Lung (tissue), 13 donors: ENCODE results near the gene GABPB2. TPM values are rescaled to one million over a fixed set of nuclear protein-coding genes. Genes with fewer than 3 reads are reported as not detected.
A peak's percentile ranks its signal among the peaks of the same experiment; 100 is the strongest.

Experiments used
- ATAC-seq: fragments of 200-7000 bp; cut with Tn5 transposase; one replicate; pipeline ENCODE4 v1.9.1; 2020; ENCODE audit warnings: moderate number of reproducible peaks; ENCODE audit not compliant: insufficient read depth, low FRiP score
- DNase-seq, 3 donors: peaks; one replicate each; pipeline ENCODE4 v3.0.0-alpha.2; 2013 to 2017
- H3K27ac ChIP-seq, 2 donors: one replicate each; pipeline ENCODE4 v1.5.1; 2013; ENCODE audit warnings: mild to moderate bottlenecking in 2 of 2, moderate library complexity in 2 of 2, control low read depth in 1 of 2, inconsistent platforms in 1 of 2, low read depth in 1 of 2, low read length in 1 of 2
- H3K27me3 ChIP-seq, 3 donors: one replicate each; pipeline ENCODE4 v1.5.1; 2013; ENCODE audit warnings: low read length in 2 of 3; ENCODE audit not compliant: control insufficient read depth in 3 of 3, insufficient read depth in 3 of 3
- H3K36me3 ChIP-seq, 4 donors: one replicate each; pipeline ENCODE4 v1.5.1; 2013; ENCODE audit warnings: low read length in 4 of 4, mild to moderate bottlenecking in 1 of 4, moderate library complexity in 1 of 4; ENCODE audit not compliant: control insufficient read depth in 4 of 4, insufficient read depth in 4 of 4
- H3K4me1 ChIP-seq, 5 donors: one replicate each; pipeline ENCODE4 v1.5.1; 2013; ENCODE audit warnings: low read length in 5 of 5, mild to moderate bottlenecking in 2 of 5, moderate library complexity in 1 of 5; ENCODE audit not compliant: control insufficient read depth in 5 of 5, insufficient read depth in 5 of 5
- H3K4me3 ChIP-seq: one replicate; pipeline ENCODE4 v1.5.1; 2013; ENCODE audit warnings: mild to moderate bottlenecking, control low read depth, moderate library complexity
- H3K9ac ChIP-seq, 2 donors: one replicate each; pipeline ENCODE4 v1.5.1; 2013; ENCODE audit warnings: low read length in 2 of 2, control low read depth in 1 of 2; ENCODE audit not compliant: insufficient read depth in 1 of 2
- H3K9me3 ChIP-seq, 4 donors: one replicate each; pipeline ENCODE4 v1.5.1; 2013; ENCODE audit warnings: low read length in 3 of 4, mild to moderate bottlenecking in 1 of 4, moderate library complexity in 1 of 4; ENCODE audit not compliant: control insufficient read depth in 4 of 4, insufficient read depth in 3 of 4
- WGBS, 2 donors: extraction: QIAGEN DNeasy Blood & Tissue Kit; methylation state at CpG; one replicate each; pipeline ENCODE4 v1.1.7; 2013; 5-methylcytosine and 5-hydroxymethylcytosine counted together
- polyA plus RNA-seq, 2 donors: library from polyadenylated mRNA; stranded (reverse); fragments of 200-250 nt; gene quantifications; one replicate each; pipeline ENCODE4 v1.2.1, GENCODE V29; 2013
- small RNA-seq: library from RNA; depleted of rRNA; stranded (forward); fragments of <200 nt; gene quantifications from one replicate; pipeline ENCODE3, GENCODE V24; 2014; ENCODE audit warnings: low replicate concordance
- total RNA-seq, 2 donors: library from RNA; depleted of rRNA in 1 of 2; stranded (reverse); fragments of >200 nt in 1 of 2; gene quantifications; one replicate each; pipeline ENCODE4 v1.2.1, GENCODE V29; 2014 to 2021
- TF ChIP-seq, protein P1 (sequence below): IDR thresholded peaks from 2 replicates; pipeline ENCODE4 v1.5.1; 2012; ENCODE audit warnings: mild to moderate bottlenecking; ENCODE audit errors: control extremely low read depth, extremely low read depth
- donor health status: control.
- donor health status: control.
- donor health status: Bipolar disorder and iron deficiency.
- donor health status: healthy.
- donor health status: DM: yes; HTN: yes; CAD: no.

The GABPB2 gene
- total and polyA plus RNA-seq, 4 donors = 4.4 to 16.0 (median 7.8) TPM

DNA sequence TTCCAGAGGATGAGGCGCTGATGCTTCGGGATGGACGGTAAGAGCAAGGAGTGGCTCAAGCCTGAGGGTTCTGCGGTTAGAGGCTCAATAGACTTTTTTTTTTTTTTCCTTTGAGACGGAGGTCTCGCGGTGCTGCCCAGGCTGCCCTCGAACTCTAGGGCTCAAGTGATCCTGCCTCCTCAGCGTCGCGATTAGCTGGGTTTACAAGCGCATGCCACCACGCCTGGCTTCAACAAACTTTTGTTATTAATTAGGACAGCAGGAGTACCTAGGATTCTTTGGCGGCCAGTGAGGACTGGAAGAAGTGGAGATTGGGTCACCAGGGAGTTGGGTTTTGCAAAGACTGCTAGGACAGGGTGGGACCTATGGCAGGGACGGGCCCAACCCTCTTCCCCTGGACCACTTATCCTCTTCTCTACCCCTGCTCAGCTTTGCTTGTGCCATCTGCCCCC, 96.0 kb downstream of the GABPB2 start:
- Histone ChIP-seq H3K27me3 (no peaks in the 10 kb centered on the region), H3K27ac (peak overlapping the region; percentile 61 to 84), H3K9ac (peak overlapping the region; percentile 69 to 76), H3K4me1 (peaks cover 6 to 20% (median 8%) of the 10 kb centered on the region in 5 donors), H3K4me3 (peak overlapping the region; percentile 70), H3K9me3 (no peaks in the 10 kb centered on the region), H3K36me3 (peaks cover 0 to 23% (median 18%) of the 10 kb centered on the region in 4 donors)
- TF ChIP-seq, protein P1, sequence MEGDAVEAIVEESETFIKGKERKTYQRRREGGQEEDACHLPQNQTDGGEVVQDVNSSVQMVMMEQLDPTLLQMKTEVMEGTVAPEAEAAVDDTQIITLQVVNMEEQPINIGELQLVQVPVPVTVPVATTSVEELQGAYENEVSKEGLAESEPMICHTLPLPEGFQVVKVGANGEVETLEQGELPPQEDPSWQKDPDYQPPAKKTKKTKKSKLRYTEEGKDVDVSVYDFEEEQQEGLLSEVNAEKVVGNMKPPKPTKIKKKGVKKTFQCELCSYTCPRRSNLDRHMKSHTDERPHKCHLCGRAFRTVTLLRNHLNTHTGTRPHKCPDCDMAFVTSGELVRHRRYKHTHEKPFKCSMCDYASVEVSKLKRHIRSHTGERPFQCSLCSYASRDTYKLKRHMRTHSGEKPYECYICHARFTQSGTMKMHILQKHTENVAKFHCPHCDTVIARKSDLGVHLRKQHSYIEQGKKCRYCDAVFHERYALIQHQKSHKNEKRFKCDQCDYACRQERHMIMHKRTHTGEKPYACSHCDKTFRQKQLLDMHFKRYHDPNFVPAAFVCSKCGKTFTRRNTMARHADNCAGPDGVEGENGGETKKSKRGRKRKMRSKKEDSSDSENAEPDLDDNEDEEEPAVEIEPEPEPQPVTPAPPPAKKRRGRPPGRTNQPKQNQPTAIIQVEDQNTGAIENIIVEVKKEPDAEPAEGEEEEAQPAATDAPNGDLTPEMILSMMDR = no peak
- ATAC-seq (no peak), DNase-seq (no peak)
- 2% methylated on average over 15 of the region's 15 CpGs for WGBS, 2 donors

DNA sequence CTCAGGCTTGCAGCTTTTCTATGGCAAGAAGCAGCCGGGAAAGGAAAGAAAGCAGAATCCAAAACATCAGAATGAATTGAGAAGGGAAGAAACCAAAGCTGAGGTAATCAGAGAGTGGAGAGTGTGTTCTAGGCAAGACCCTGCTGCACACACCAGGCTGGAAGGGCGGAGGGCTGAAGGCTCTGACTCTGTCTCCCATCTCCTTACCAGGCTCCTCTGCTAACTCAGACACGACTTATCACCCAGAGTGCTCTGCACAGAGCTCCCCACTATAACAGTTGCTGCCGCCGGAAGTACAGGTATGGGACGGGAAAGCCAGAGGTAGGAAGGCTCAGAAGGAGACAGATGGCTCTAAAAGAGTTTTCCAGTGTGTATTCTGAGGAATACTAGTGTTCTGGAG, 96.6 kb downstream of the GABPB2 start:
- ATAC-seq (no peak), DNase-seq (no peak)
- TF ChIP-seq, protein P1 = no peak
- Histone ChIP-seq H3K27me3 (no peaks in the 10 kb centered on the region), H3K9ac (no peak overlapping the region), H3K4me3 (no peak overlapping the region), H3K9me3 (no peaks in the 10 kb centered on the region), H3K27ac (no peak overlapping the region), H3K4me1 (peaks cover 6 to 20% (median 8%) of the 10 kb centered on the region in 5 donors), H3K36me3 (peaks cover 0 to 19% (median 16%) of the 10 kb centered on the region in 4 donors)
- WGBS, 2 donors = 90 to 91% methylated on average over 6 of the region's 6 CpGs

DNA sequence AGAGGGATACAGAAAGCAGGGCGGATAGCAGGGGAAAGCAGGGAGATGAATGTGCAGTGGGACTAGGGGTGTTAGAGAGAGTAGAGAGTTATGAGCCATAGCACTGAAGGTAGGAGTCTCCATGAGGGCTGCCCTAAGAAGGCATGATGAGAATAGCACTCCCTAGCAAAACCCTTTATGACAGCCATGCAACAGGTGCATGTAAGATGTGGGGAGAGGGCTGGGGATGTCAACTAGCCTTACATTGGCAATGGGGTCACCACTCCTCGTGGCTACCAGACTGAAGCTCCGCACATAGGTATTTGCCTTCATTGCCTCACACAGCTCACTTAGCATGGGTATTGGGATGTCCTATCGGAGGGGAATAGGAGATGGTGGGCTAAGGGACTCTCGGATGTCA, 100.6 kb downstream of the GABPB2 start:
- TF ChIP-seq, protein P1 = no peak
- peaks cover 0 to 15% (median 6%) of the 10 kb centered on the region in 5 donors for H3K4me1 ChIP-seq
- no peaks in the 10 kb centered on the region for H3K27me3 ChIP-seq
- no peak for ATAC-seq
- H3K4me3 ChIP-seq = no peak overlapping the region
- no peaks in the 10 kb centered on the region for H3K9me3 ChIP-seq
- no peak overlapping the region for H3K27ac ChIP-seq
- H3K9ac ChIP-seq = no peak overlapping the region
- H3K36me3 ChIP-seq = peaks cover 0 to 36% (median 22%) of the 10 kb centered on the region in 4 donors
- WGBS, 2 donors = 87 to 92% methylated on average over 5 of the region's 5 CpGs
- no peak for DNase-seq

Small RNA genes lying within 50 kb of the gene (small RNA-seq; reads per million reads assigned to genes)
- gene RNU6-884P = not detected

Other genes starting within 250 kb of the GABPB2 start
- 100 to 1,000 TPM in 1 of 2 donors, 10 to 100 TPM in 1; 41.4 to 102 TPM for gene ARNT, start 194.2 kb upstream of the GABPB2 start, total RNA-seq
- gene ARNT, start 194.2 kb upstream of the GABPB2 start, polyA plus RNA-seq = 10 to 100 TPM; 15.0 to 20.9 TPM
- gene CTXND2, start 183.6 kb upstream of the GABPB2 start, total RNA-seq = not detected
- under 1 TPM in 1 of 2 donors, not detected in 1; 0.02 TPM for gene CTXND2, start 183.6 kb upstream of the GABPB2 start, polyA plus RNA-seq
- gene SETDB1, start 144.4 kb upstream of the GABPB2 start, total RNA-seq = 10 to 100 TPM; 40.7 to 56.2 TPM
- 10 to 100 TPM; 20.0 to 24.4 TPM for gene SETDB1, start 144.4 kb upstream of the GABPB2 start, polyA plus RNA-seq
- gene CERS2, start 95.9 kb upstream of the GABPB2 start, total RNA-seq = 100 to 1,000 TPM; 194 to 237 TPM
- 100 to 1,000 TPM; 155 to 308 TPM for gene CERS2, start 95.9 kb upstream of the GABPB2 start, polyA plus RNA-seq
- 1 to 10 TPM in 1 of 2 donors, under 1 TPM in 1; 0.68 to 1.0 TPM for gene ANXA9, start 88.5 kb upstream of the GABPB2 start, total RNA-seq
- gene ANXA9, start 88.5 kb upstream of the GABPB2 start, polyA plus RNA-seq = 1 to 10 TPM in 1 of 2 donors, under 1 TPM in 1; 0.37 to 1.3 TPM
- gene MINDY1, start 63.9 kb upstream of the GABPB2 start, total RNA-seq = 10 to 100 TPM; 23.4 to 31.0 TPM
- 10 to 100 TPM in 1 of 2 donors, 1 to 10 TPM in 1; 7.8 to 10.1 TPM for gene MINDY1, start 63.9 kb upstream of the GABPB2 start, polyA plus RNA-seq
- 10 to 100 TPM; 12.9 to 20.6 TPM for gene PRUNE1, start 62.3 kb upstream of the GABPB2 start, total RNA-seq
- 10 to 100 TPM in 1 of 2 donors, 1 to 10 TPM in 1; 8.7 to 12.5 TPM for gene PRUNE1, start 62.3 kb upstream of the GABPB2 start, polyA plus RNA-seq
- 1 to 10 TPM; 2.8 to 8.6 TPM for gene BNIPL, start 34.2 kb upstream of the GABPB2 start, total RNA-seq
- 10 to 100 TPM in 1 of 2 donors, 1 to 10 TPM in 1; 1.9 to 12.2 TPM for gene BNIPL, start 34.2 kb upstream of the GABPB2 start, polyA plus RNA-seq
- gene C1orf56, start 23.0 kb upstream of the GABPB2 start, total RNA-seq = 1 to 10 TPM; 4.3 to 4.9 TPM
- 1 to 10 TPM; 2.3 to 3.5 TPM for gene C1orf56, start 23.0 kb upstream of the GABPB2 start, polyA plus RNA-seq
- 100 to 1,000 TPM in 1 of 2 donors, 10 to 100 TPM in 1; 87.7 to 103 TPM for gene CDC42SE1, start 11.1 kb upstream of the GABPB2 start, total RNA-seq
- gene CDC42SE1, start 11.1 kb upstream of the GABPB2 start, polyA plus RNA-seq = 100 to 1,000 TPM in 1 of 2 donors, 10 to 100 TPM in 1; 38.4 to 147 TPM
- gene MLLT11, start 10.4 kb upstream of the GABPB2 start, total RNA-seq = 1 to 10 TPM; 1.2 to 1.3 TPM
- 1 to 10 TPM in 1 of 2 donors, under 1 TPM in 1; 0.96 to 1.4 TPM for gene MLLT11, start 10.4 kb upstream of the GABPB2 start, polyA plus RNA-seq
- gene SEMA6C, start 75.9 kb downstream of the GABPB2 start, total RNA-seq = 1 to 10 TPM; 6.4 to 9.8 TPM
- 1 to 10 TPM; 6.3 to 6.7 TPM for gene SEMA6C, start 75.9 kb downstream of the GABPB2 start, polyA plus RNA-seq
- gene TNFAIP8L2, start 85.9 kb downstream of the GABPB2 start, total RNA-seq = 10 to 100 TPM in 1 of 2 donors, 1 to 10 TPM in 1; 3.4 to 11.3 TPM
- gene TNFAIP8L2, start 85.9 kb downstream of the GABPB2 start, polyA plus RNA-seq = 10 to 100 TPM; 26.6 to 31.8 TPM
- 10 to 100 TPM in 1 of 2 donors, 1 to 10 TPM in 1; 4.9 to 12.7 TPM for gene LYSMD1, start 95.1 kb downstream of the GABPB2 start, total RNA-seq
- 1 to 10 TPM; 5.1 to 5.3 TPM for gene LYSMD1, start 95.1 kb downstream of the GABPB2 start, polyA plus RNA-seq
- gene SCNM1, start 95.4 kb downstream of the GABPB2 start, total RNA-seq = 10 to 100 TPM; 30.0 to 31.3 TPM
- 10 to 100 TPM; 50.7 to 73.8 TPM for gene SCNM1, start 95.4 kb downstream of the GABPB2 start, polyA plus RNA-seq
- gene TMOD4, start 105.2 kb downstream of the GABPB2 start, total RNA-seq = under 1 TPM in 1 of 2 donors, not detected in 1; 0.83 TPM
- under 1 TPM; 0.18 to 0.31 TPM for gene TMOD4, start 105.2 kb downstream of the GABPB2 start, polyA plus RNA-seq
- 10 to 100 TPM; 30.7 to 30.9 TPM for gene VPS72, start 119.4 kb downstream of the GABPB2 start, total RNA-seq
- gene VPS72, start 119.4 kb downstream of the GABPB2 start, polyA plus RNA-seq = 10 to 100 TPM; 28.6 to 39.1 TPM
- gene PIP5K1A, start 127.8 kb downstream of the GABPB2 start, total RNA-seq = 100 to 1,000 TPM in 1 of 2 donors, 10 to 100 TPM in 1; 47.6 to 120 TPM
- 10 to 100 TPM; 21.7 to 27.4 TPM for gene PIP5K1A, start 127.8 kb downstream of the GABPB2 start, polyA plus RNA-seq
- 100 to 1,000 TPM in 1 of 2 donors, 10 to 100 TPM in 1; 96.9 to 147 TPM for gene PSMD4, start 184.0 kb downstream of the GABPB2 start, total RNA-seq
- gene PSMD4, start 184.0 kb downstream of the GABPB2 start, polyA plus RNA-seq = 100 to 1,000 TPM; 209 to 212 TPM
- 10 to 100 TPM; 14.0 to 31.2 TPM for gene ZNF687, start 211.5 kb downstream of the GABPB2 start, total RNA-seq
- 10 to 100 TPM in 1 of 2 donors, 1 to 10 TPM in 1; 9.6 to 13.7 TPM for gene ZNF687, start 211.5 kb downstream of the GABPB2 start, polyA plus RNA-seq